ENCODE results near the gene FGGY. TPM values are rescaled to one million over a fixed set of nuclear protein-coding genes. Genes with fewer than 3 reads are reported as not detected.
"Not testable (repeated sequence)": the region's sequence is repeated elsewhere in the genome, so short reads cannot be mapped to it uniquely, and the experiment has no call there.

FGGY gene
- polyA plus RNA-seq, 12 donors, result 8.5 to 16.8 (median 13.8) TPM; not detected in 1

GRCh38 chr1:59543211-59543668, 246.3 kb downstream of the FGGY start:
- no peak for DNase-seq

GRCh38 chr1:59544615-59545293, 247.9 kb downstream of the FGGY start:
- no peak for DNase-seq

- no peak for DNase-seq
These were observed 248.9 kb downstream of the FGGY start for GRCh38 chr1:59545830-59546229.

GRCh38 chr1:59549066-59549837, 252.4 kb downstream of the FGGY start:
- DNase-seq, result no peak

- DNase-seq, result no peak
These were observed 253.0 kb downstream of the FGGY start for GRCh38 chr1:59549903-59550302.

- no peak for DNase-seq
These were observed 255.1 kb downstream of the FGGY start for GRCh38 chr1:59552007-59552406.

GRCh38 chr1:59553371-59553770, 256.5 kb downstream of the FGGY start:
- DNase-seq, result no peak

- no peak for DNase-seq
These were observed 257.2 kb downstream of the FGGY start for GRCh38 chr1:59554011-59554663.

GRCh38 chr1:59554752-59555151, 257.9 kb downstream of the FGGY start:
- DNase-seq, result no peak

GRCh38 chr1:59556398-59556797, 259.5 kb downstream of the FGGY start:
- no peak for DNase-seq

- DNase-seq, result no peak
These were observed 260.1 kb downstream of the FGGY start for GRCh38 chr1:59556802-59557548.

- no peak for DNase-seq
These were observed 260.6 kb downstream of the FGGY start for GRCh38 chr1:59557549-59557885.

GRCh38 chr1:59558580-59558979, 261.7 kb downstream of the FGGY start:
- DNase-seq, result not testable (repeated sequence)

- no peak for DNase-seq
These were observed 264.0 kb downstream of the FGGY start for GRCh38 chr1:59560807-59561450.

GRCh38 chr1:59561796-59562195, 264.9 kb downstream of the FGGY start:
- no peak for DNase-seq

GRCh38 chr1:59564192-59564891, 267.4 kb downstream of the FGGY start:
- no peak for DNase-seq

GRCh38 chr1:59565611-59566410, 268.9 kb downstream of the FGGY start:
- DNase-seq, result no peak

GRCh38 chr1:59568158-59568935, 271.5 kb downstream of the FGGY start:
- DNase-seq, result no peak

GRCh38 chr1:59569198-59569597, 272.3 kb downstream of the FGGY start:
- no peak for DNase-seq
